Testis (tissue), 2 donors: Measurements from ENCODE around the gene PISD.

ENCODE experiments used
- POLR2A ChIP-seq: fragments of 450-650 bp; IDR thresholded peaks from one replicate; pipeline ENCODE4 v1.6.1; 2017; ENCODE audit warnings: antibody characterized with exemption, mild to moderate bottlenecking, moderate library complexity
- TF ChIP-seq, protein P1 (sequence below), 3 experiments: fragments of 450-650 bp in 2 of 3; fragments of 200-600 bp in 1 of 3; sonication (generic) in 1 of 3; IDR thresholded peaks; one replicate each; pipeline ENCODE4 v1.5.1; 2016 to 2019; ENCODE audit warnings: antibody characterized with exemption in 3 of 3, mild to moderate bottlenecking in 2 of 3, moderate library complexity in 1 of 3

DNA sequence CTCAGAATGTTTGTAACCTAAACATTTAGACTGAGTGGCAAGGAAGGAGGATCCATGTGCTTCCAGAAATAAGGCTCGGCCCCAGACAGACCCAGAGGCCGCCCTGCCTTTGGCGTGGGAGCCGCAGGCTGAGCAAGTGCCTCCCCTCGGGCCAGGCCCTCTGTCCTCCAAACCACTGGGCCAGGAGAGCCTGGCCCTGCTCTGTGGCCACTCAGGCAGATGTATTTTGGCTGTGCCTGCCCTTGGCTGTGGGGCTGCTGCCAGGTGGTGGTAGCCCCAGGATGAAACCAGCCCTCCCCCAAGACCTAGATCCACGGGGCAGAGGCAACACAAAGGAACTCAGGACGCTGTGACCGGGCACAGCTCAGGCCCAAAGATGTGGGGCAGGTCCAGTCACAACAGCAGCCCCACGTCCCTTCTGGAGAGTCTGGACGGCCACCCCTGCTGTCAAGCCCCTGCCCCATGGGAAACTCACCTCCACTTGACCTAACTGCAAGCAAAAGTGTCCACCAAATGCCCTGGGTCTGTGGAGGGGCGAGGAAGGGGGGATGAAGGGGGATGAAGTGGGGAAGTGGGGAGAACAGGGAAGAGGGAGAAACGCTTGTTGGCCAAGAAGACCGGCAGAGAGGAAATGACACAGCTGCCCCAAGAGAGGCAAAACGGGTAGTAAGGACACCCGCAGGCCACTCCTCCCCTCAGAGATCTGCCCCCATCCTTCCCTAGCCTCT, 24.0 kb downstream of the PISD start:
- TF ChIP-seq, protein P1, sequence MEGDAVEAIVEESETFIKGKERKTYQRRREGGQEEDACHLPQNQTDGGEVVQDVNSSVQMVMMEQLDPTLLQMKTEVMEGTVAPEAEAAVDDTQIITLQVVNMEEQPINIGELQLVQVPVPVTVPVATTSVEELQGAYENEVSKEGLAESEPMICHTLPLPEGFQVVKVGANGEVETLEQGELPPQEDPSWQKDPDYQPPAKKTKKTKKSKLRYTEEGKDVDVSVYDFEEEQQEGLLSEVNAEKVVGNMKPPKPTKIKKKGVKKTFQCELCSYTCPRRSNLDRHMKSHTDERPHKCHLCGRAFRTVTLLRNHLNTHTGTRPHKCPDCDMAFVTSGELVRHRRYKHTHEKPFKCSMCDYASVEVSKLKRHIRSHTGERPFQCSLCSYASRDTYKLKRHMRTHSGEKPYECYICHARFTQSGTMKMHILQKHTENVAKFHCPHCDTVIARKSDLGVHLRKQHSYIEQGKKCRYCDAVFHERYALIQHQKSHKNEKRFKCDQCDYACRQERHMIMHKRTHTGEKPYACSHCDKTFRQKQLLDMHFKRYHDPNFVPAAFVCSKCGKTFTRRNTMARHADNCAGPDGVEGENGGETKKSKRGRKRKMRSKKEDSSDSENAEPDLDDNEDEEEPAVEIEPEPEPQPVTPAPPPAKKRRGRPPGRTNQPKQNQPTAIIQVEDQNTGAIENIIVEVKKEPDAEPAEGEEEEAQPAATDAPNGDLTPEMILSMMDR (IDR thresholded peaks at IDR 0.05): no peak
- no peak for TF ChIP-seq POLR2A
